H9 (cell line): Measurements from ENCODE around the gene UNC13C. TPM values are rescaled to one million over a fixed set of nuclear protein-coding genes. Genes with fewer than 3 reads are reported as not detected.

Experiments
- DNase-seq: peaks from one replicate; pipeline ENCODE4 v3.0.0-alpha.2; 2017
- H2AFZ ChIP-seq: one replicate; pipeline ENCODE4 v1.6.1; 2013; ENCODE audit warnings: mild to moderate bottlenecking, low read length, control low read depth, moderate library complexity
- H2AK5ac ChIP-seq: 2 replicates; pipeline ENCODE4 v1.6.1; 2013; ENCODE audit warnings: low read length, control low read depth, mixed read lengths; ENCODE audit not compliant: insufficient read length
- H2BK120ac ChIP-seq: one replicate; pipeline ENCODE4 v1.6.1; 2013; ENCODE audit warnings: low read depth, mild to moderate bottlenecking, low read length, control low read depth, inconsistent platforms; ENCODE audit not compliant: poor library complexity, severe bottlenecking
- H2BK12ac ChIP-seq: 2 replicates; pipeline ENCODE4 v1.6.1; 2013; ENCODE audit warnings: low read length, control low read depth, mixed read lengths, low read depth; ENCODE audit not compliant: insufficient read length
- H2BK15ac ChIP-seq: 2 replicates; pipeline ENCODE4 v1.6.1; 2013; ENCODE audit warnings: low read depth, low read length, control low read depth
- H2BK20ac ChIP-seq: one replicate; pipeline ENCODE4 v1.6.1; 2013; ENCODE audit warnings: low read depth, mild to moderate bottlenecking, low read length, control low read depth, inconsistent platforms; ENCODE audit not compliant: poor library complexity, severe bottlenecking
- H2BK5ac ChIP-seq: 2 replicates; pipeline ENCODE4 v1.6.1; 2013; ENCODE audit warnings: low read length, control low read depth, mixed read lengths; ENCODE audit not compliant: insufficient read length
- H3K14ac ChIP-seq: 2 replicates; pipeline ENCODE4 v1.6.1; 2013; ENCODE audit warnings: low read length, control low read depth; ENCODE audit not compliant: insufficient read depth
- H3K18ac ChIP-seq: 2 replicates; pipeline ENCODE4 v1.6.1; 2013; ENCODE audit warnings: low read depth, mild to moderate bottlenecking, mixed read lengths, low read length, control low read depth; ENCODE audit not compliant: insufficient read length
- H3K23ac ChIP-seq: 2 replicates; pipeline ENCODE4 v1.6.1; 2013; ENCODE audit warnings: low read length, control low read depth, mixed read lengths, low read depth; ENCODE audit not compliant: insufficient read length
- H3K23me2 ChIP-seq: 2 replicates; pipeline ENCODE4 v1.6.1; 2013; ENCODE audit warnings: low read depth, mild to moderate bottlenecking, mixed read lengths, low read length, control low read depth; ENCODE audit not compliant: insufficient read length, poor library complexity, severe bottlenecking
- H3K27ac ChIP-seq: 2 replicates; pipeline ENCODE4 v1.5.1; 2013; ENCODE audit warnings: low read length, control low read depth, mixed read lengths, low read depth; ENCODE audit not compliant: insufficient read length
- H3K27me3 ChIP-seq: 2 replicates; pipeline ENCODE4 v1.6.1; 2013; ENCODE audit warnings: low read length, control low read depth, inconsistent platforms; ENCODE audit not compliant: insufficient read depth
- H3K4ac ChIP-seq: 2 replicates; pipeline ENCODE4 v1.6.1; 2013; ENCODE audit warnings: low read depth, mild to moderate bottlenecking, control low read depth, inconsistent platforms, low read length, moderate library complexity
- H3K4me1 ChIP-seq: 2 replicates; pipeline ENCODE4 v1.6.1; 2013; ENCODE audit warnings: low read length, control low read depth, inconsistent platforms; ENCODE audit not compliant: insufficient read depth
- H3K4me2 ChIP-seq: 2 replicates; pipeline ENCODE4 v1.6.1; 2013; ENCODE audit warnings: low read length, control low read depth, mixed read lengths; ENCODE audit not compliant: insufficient read length, insufficient read depth
- H3K56ac ChIP-seq: 2 replicates; pipeline ENCODE4 v1.6.1; 2013; ENCODE audit warnings: low read depth, mild to moderate bottlenecking, mixed read lengths, low read length, control low read depth; ENCODE audit not compliant: insufficient read length
- H3K79me1 ChIP-seq: 2 replicates; pipeline ENCODE4 v1.6.1; 2013; ENCODE audit warnings: low read depth, mild to moderate bottlenecking, moderate library complexity, low read length, control low read depth, inconsistent platforms; ENCODE audit not compliant: insufficient read depth, poor library complexity, severe bottlenecking
- H3K79me2 ChIP-seq: 2 replicates; pipeline ENCODE4 v1.6.1; 2013; ENCODE audit warnings: low read length, control low read depth, inconsistent platforms; ENCODE audit not compliant: insufficient read depth
- H3K9ac ChIP-seq: 2 replicates; pipeline ENCODE4 v1.6.1; 2013; ENCODE audit warnings: low read length, control low read depth, mixed read lengths; ENCODE audit not compliant: insufficient read length; ENCODE audit errors: extremely low read depth
- H3K9me3 ChIP-seq: one replicate; pipeline ENCODE4 v1.6.1; 2013; ENCODE audit warnings: low read depth, low read length, inconsistent platforms; ENCODE audit not compliant: control insufficient read depth
- H3T11ph ChIP-seq: one replicate; pipeline ENCODE4 v1.6.1; 2013; ENCODE audit warnings: mild to moderate bottlenecking, low read length, control low read depth, inconsistent platforms
- H4K20me1 ChIP-seq: one replicate; pipeline ENCODE4 v1.6.1; 2013; ENCODE audit not compliant: control insufficient read depth, insufficient read length, insufficient read depth
- H4K5ac ChIP-seq: 2 replicates; pipeline ENCODE4 v1.6.1; 2013; ENCODE audit warnings: low read depth, mild to moderate bottlenecking, mixed read lengths, low read length, control low read depth; ENCODE audit not compliant: insufficient read length
- H4K8ac ChIP-seq: replicated peaks from 2 replicates; pipeline ENCODE4 v1.6.1; 2013; ENCODE audit warnings: low read length, control low read depth, mixed read lengths, low read depth; ENCODE audit not compliant: insufficient read length
- H4K91ac ChIP-seq: 2 replicates; pipeline ENCODE4 v1.6.1; 2013; ENCODE audit warnings: low read depth, mild to moderate bottlenecking, moderate library complexity, mixed read lengths, low read length, control low read depth; ENCODE audit not compliant: insufficient read length
- H3K27ac Mint-ChIP-seq, 3 experiments: 2 replicates in 2 of 3; 3 replicates in 1 of 3; pipeline ENCODE4 v1.8.0; 2020 to 2021; ENCODE audit warnings: mixed read lengths in 3 of 3, mild to moderate bottlenecking in 1 of 3, moderate library complexity in 1 of 3
- H3K27me3 Mint-ChIP-seq: 2 replicates; pipeline ENCODE4 v1.8.0; 2021; ENCODE audit warnings: low read depth, mild to moderate bottlenecking, moderate library complexity, mixed read lengths
- H3K36me3 Mint-ChIP-seq, 3 experiments: 2 replicates in 2 of 3; 3 replicates in 1 of 3; pipeline ENCODE4 v1.8.0; 2020 to 2021; ENCODE audit warnings: low read depth in 3 of 3, mixed read lengths in 3 of 3; ENCODE audit not compliant: insufficient read depth in 1 of 3
- H3K4me1 Mint-ChIP-seq, 2 experiments: 2 replicates each; pipeline ENCODE4 v1.8.0; 2020; ENCODE audit warnings: mixed read lengths in 2 of 2
- H3K4me3 Mint-ChIP-seq, 2 experiments: 2 replicates in 1 of 2; 3 replicates in 1 of 2; pipeline ENCODE4 v1.8.0; 2020 to 2021; ENCODE audit warnings: mild to moderate bottlenecking in 2 of 2, mixed read lengths in 2 of 2, moderate library complexity in 1 of 2
- H3K9me3 Mint-ChIP-seq, 2 experiments: 2 replicates in 1 of 2; 3 replicates in 1 of 2; pipeline ENCODE4 v1.8.0; 2020; ENCODE audit warnings: mild to moderate bottlenecking in 2 of 2, mixed read lengths in 2 of 2, moderate library complexity in 1 of 2
- WGBS: extraction: QIAGEN DNeasy Blood & Tissue Kit; methylation state at CpG from one replicate; pipeline ENCODE4 v1.1.7; 2013; ENCODE audit warnings: missing lambda C conversion rate, low lambda C conversion rate, mixed read lengths; ENCODE audit not compliant: insufficient read length; ENCODE audit errors: extremely low coverage; 5-methylcytosine and 5-hydroxymethylcytosine counted together
- total RNA-seq: library from RNA; stranded (reverse); gene quantifications from 2 replicates; pipeline ENCODE4 v1.2.1, GENCODE V29; 2021
- TF ChIP-seq, protein P1 (sequence below): fragments of 200-600 bp; sonication (generic); conservative IDR thresholded peaks from 3 replicates; pipeline ENCODE4 v1.8.0; 2021; ENCODE audit warnings: antibody characterized with exemption, mild to moderate bottlenecking

Gene UNC13C
- total RNA-seq, 1 experiment from 2014 or later: 0.02 TPM

DNA sequence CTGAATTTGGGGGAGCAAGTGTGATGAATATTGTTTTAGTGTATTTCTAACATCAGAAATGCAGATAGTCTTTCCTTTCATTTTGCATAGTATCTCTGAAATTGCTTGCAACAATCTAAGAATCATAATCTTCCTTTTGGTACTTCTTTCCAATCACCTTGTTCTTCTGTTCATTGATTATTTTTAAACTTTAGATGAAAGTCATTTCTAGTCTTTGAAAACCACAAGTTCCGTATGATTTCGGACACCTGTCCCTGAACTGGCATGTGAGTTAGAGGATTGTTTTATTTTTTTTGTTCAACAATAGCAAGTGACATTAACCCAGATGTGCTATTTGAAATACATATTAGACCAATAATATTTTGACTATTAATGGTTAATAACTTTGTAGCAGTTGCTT lies 329.7 kb downstream of the UNC13C start:
- Histone ChIP-seq H4K20me1 (no peaks in the 10 kb centered on the region), H3K14ac (no peak overlapping the region), H2BK20ac (no peak overlapping the region), H3T11ph (no peak overlapping the region), H3K9me3 (no peaks in the 10 kb centered on the region), H3K79me1 (no peaks in the 10 kb centered on the region), H4K91ac (no peak overlapping the region), H3K18ac (no peak overlapping the region), H3K4me2 (no peak overlapping the region), H2BK120ac (no peak overlapping the region), H3K79me2 (no peaks in the 10 kb centered on the region), H4K8ac (no peak overlapping the region), H2BK5ac (no peak overlapping the region), H3K23ac (no peak overlapping the region), H3K4ac (no peak overlapping the region), H2AK5ac (no peak overlapping the region), H2BK12ac (no peak overlapping the region), H3K9ac (no peak overlapping the region), H3K4me1 (no peaks in the 10 kb centered on the region; the same call in 1 of the 2 replicates), H3K23me2 (no peaks in the 10 kb centered on the region), H3K56ac (no peak overlapping the region), H2BK15ac (no peak overlapping the region), H3K27ac (no peak overlapping the region), H3K27me3 (no peaks in the 10 kb centered on the region), H2AFZ (no peak overlapping the region), H4K5ac (no peak overlapping the region)
- Mint-ChIP-seq H3K27ac (no peak overlapping the region), H3K4me3 (no peak overlapping the region), H3K36me3 (no peaks in the 10 kb centered on the region), H3K27me3 (no peaks in the 10 kb centered on the region), H3K4me1 (peaks cover 11 to 27% of the 10 kb centered on the region in 2 experiments), H3K9me3 (no peaks in the 10 kb centered on the region)
- WGBS: no CpG with 5 or more reads among the region's 2 CpGs
- TF ChIP-seq, protein P1, sequence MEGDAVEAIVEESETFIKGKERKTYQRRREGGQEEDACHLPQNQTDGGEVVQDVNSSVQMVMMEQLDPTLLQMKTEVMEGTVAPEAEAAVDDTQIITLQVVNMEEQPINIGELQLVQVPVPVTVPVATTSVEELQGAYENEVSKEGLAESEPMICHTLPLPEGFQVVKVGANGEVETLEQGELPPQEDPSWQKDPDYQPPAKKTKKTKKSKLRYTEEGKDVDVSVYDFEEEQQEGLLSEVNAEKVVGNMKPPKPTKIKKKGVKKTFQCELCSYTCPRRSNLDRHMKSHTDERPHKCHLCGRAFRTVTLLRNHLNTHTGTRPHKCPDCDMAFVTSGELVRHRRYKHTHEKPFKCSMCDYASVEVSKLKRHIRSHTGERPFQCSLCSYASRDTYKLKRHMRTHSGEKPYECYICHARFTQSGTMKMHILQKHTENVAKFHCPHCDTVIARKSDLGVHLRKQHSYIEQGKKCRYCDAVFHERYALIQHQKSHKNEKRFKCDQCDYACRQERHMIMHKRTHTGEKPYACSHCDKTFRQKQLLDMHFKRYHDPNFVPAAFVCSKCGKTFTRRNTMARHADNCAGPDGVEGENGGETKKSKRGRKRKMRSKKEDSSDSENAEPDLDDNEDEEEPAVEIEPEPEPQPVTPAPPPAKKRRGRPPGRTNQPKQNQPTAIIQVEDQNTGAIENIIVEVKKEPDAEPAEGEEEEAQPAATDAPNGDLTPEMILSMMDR: no peak
- DNase-seq: no peak
